VCaP (cell line): ENCODE data around the gene S100G.
"Not testable (repeated sequence)": the region's sequence is repeated elsewhere in the genome, so short reads cannot be mapped to it uniquely, and the experiment has no call there.

ENCODE experiments used
- H3K27ac ChIP-seq: fragments of 450-650 bp; 2 replicates; pipeline ENCODE4 v1.5.1; 2017
- TF ChIP-seq, protein P1 (sequence below): fragments of 450-650 bp; conservative IDR thresholded peaks from 2 replicates; pipeline ENCODE4 v1.5.1; 2017; ENCODE audit warnings: mild to moderate bottlenecking, moderate library complexity

Gene S100G, protein sequence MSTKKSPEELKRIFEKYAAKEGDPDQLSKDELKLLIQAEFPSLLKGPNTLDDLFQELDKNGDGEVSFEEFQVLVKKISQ

DNA sequence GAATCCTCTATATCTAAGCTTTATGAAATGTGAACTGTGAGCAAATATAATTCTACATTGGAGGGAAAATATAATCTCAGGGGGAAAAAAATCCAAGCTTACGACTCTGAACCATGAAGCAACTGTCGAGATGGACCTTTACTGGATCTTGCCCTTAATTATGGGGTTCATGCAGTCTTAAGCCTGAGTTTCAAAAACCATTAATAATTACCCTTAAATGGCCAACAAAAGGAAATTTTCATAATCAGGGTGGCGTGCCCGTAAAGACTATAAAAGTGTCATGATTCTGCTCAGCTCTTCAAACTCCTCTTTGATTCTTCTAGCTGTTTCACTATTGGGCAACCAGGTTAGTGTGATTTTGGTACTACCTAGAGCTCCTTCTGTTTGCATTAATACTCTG, at the start of gene S100G:
Gene S100G (plus strand): TSS at position 301 of the 400 bp plus-strand sequence. CDS start 849 bp downstream, outside the sequence.
- TF ChIP-seq, protein P1, sequence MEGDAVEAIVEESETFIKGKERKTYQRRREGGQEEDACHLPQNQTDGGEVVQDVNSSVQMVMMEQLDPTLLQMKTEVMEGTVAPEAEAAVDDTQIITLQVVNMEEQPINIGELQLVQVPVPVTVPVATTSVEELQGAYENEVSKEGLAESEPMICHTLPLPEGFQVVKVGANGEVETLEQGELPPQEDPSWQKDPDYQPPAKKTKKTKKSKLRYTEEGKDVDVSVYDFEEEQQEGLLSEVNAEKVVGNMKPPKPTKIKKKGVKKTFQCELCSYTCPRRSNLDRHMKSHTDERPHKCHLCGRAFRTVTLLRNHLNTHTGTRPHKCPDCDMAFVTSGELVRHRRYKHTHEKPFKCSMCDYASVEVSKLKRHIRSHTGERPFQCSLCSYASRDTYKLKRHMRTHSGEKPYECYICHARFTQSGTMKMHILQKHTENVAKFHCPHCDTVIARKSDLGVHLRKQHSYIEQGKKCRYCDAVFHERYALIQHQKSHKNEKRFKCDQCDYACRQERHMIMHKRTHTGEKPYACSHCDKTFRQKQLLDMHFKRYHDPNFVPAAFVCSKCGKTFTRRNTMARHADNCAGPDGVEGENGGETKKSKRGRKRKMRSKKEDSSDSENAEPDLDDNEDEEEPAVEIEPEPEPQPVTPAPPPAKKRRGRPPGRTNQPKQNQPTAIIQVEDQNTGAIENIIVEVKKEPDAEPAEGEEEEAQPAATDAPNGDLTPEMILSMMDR, result no peak
- H3K27ac ChIP-seq, result no peak within 1 kb of the TSS

DNA sequence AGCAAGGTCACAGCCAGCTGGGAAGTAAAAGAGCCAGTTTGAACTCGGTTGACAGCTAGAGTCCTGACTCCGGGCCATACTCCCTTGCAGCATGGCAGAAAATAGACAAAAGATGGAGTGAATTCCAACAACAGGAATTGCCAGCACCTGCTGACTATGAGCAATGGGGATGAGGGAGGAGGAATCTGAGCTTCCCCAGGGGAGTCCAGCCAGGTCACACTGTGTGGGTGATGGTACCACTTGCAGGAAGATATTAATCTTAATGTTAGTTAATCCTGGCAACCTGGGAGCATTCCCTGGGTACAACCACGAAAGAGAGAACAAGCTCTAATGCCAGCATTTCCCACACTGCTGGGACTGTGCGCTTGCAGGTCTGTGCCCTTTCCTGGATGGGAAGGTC, 48.1 kb upstream of the S100G start:
- TF ChIP-seq, protein P1, result no peak
- no peak overlapping the region for H3K27ac ChIP-seq

DNA sequence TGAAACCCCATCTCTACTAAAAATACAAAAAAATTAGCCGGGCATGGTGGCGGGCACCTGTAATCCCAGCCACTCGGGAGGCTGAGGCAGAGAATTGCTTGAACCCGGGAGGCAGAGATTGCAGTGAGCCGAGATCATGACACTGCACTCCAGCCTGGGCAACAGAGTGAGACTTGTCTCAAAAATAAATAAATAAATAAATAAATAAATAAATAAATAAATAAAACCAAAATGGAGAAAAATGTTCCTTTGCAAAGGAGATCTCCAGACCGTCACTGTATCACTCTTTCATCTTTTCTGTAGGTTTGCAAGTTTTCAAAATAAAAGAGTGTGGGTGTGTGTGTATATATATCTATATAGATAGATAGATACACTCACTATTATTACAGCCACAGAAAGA, 46.7 kb upstream of the S100G start:
- not testable (repeated sequence) for H3K27ac ChIP-seq

DNA sequence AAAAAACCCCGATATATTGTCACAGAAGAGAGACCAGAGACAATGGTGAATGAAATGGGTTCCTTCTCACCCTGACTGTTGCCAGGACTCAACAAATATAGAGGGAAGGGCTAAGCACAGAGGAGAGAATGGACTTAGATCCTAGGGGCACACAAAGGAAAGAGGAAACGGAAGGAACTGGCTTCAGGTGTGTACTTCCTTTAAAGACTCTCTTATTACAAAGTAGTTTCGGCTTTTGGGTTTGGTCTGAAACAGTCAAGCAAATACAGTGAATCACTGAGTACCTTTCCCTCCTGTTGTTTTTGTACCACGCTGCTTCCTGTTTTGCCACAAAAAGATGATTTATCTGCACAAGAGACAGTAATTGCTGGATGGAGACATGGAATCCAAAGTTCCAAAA, 46.1 kb upstream of the S100G start:
- H3K27ac ChIP-seq, result no peak overlapping the region
- TF ChIP-seq, protein P1, result no peak

DNA sequence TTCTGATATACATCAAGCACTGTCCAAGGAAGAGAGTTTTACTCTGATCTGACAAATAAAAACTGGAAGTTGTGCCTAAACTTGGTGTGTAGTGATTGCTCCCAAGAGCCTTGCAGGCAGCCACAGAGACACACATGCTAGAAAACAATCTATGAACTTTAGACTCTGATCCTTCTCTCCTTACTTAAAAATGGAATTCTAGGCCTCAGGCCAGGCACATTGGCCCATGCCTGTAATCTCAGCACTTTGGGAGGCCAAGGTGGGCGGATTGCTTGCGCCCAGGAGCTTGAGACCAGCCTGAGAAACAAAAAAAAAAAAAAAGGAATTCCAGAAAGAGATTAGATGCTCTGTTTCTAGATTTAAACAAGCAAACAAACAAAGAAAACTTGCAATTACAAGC, 45.6 kb upstream of the S100G start:
- no peak overlapping the region for H3K27ac ChIP-seq
- TF ChIP-seq, protein P1, result no peak

DNA sequence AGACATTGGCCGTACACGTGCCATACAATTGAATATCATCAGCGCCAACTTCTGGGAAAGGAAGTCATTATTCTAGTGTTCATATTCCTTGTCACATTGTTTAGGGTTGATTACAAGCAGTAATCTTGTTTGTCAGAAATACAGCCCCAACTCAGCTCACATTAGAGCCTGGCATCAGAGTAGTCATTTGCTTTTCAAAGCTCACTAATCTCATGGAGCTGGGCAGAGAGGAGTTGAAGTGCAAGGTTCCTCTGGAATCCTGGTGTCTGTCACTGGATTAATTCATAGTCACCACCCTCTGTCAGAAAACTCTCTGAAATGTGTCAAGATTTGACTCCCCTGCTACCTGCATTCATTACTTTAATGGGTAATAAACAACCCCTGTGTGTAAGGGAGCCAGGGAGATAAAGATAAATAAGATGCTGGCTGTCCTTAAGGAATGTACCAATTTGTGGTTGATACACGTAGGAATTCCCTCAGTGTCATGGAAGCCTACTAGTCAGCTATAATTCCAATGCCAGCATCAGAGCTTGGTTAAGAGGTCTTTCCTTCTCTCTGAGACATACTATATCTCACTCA, 43.7 kb upstream of the S100G start:
- TF ChIP-seq, protein P1, result no peak
- H3K27ac ChIP-seq, result no peak overlapping the region

DNA sequence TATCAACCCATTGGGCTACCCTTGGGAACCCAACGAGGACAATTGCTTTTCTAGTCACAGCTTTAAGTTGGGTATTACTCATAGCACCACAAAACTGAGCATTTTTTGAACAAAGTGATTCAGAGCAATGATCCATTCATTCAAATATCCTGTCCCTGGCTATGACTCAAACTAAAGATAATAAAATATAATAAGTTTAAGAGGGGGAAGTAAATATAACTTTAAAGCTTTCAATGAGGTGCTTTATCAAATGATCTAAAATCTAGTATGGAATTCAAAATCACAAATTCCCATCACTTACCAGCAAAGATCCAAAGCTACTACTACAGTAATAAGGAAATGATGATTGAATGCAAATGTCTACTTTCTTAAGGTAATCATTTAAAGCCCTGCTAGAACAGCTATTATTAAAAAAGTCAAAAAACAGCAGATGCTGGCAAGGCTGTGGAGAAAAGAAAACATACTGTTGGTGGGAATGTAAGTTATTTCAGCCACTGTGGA, 39.8 kb upstream of the S100G start:
- H3K27ac ChIP-seq, result no peak overlapping the region
- TF ChIP-seq, protein P1, result no peak

DNA sequence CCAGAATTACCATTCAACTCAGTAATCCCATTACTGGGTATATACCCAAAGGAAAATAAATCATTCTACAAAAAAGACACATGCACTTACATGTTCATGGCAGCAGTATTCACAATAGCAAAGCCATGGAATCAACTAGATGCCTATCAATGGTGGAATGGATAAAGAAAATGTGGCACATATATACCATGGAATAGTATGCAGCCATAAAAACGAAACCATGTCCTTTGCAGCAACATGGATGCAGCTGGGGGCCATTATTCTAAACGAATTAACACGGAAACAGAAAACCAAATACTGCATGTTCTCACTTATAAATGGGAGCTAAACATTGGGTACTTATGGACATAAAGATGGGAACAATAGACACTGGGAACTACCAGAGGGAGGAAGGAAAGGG, 39.3 kb upstream of the S100G start:
- H3K27ac ChIP-seq, result not testable (repeated sequence)
